ENCODE measurements around the gene FAF2.

DNA sequence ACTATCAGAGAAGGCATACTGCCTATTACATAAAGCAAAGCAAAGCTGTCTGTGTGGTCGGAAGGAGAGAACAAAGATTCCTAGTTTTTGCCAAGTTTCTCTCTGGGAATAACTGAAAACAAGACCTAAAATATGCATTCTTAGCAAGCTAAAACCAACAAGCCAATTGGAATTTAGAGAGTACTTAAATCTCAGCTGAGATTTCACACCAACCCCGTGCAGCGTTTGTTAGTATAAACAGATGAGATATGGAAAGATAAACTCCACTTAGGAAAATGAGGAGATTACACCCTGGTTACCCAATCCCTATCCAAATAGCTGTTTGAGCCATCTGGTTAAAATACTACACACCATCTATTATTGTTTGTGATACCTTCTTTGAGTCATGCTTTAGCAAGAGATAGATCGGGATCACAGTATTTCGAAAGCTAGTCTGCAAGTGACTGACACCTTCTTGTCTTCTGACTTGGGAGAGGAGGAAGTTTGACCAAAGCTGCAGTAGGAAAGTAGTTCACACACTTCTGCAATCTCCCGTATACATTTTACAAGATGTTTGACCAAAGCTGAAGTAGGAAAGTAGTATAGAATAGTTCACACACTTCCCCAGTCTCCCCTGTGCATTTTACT is 18.2 kb downstream of the FAF2 start:
- TF ChIP-seq EZH2 (IDR thresholded peaks at IDR 0.05; ENCODE audit: borderline replicate concordance, low read depth, low read length, poor library complexity, severe bottlenecking) = no peak
- TF ChIP-seq, protein P1, sequence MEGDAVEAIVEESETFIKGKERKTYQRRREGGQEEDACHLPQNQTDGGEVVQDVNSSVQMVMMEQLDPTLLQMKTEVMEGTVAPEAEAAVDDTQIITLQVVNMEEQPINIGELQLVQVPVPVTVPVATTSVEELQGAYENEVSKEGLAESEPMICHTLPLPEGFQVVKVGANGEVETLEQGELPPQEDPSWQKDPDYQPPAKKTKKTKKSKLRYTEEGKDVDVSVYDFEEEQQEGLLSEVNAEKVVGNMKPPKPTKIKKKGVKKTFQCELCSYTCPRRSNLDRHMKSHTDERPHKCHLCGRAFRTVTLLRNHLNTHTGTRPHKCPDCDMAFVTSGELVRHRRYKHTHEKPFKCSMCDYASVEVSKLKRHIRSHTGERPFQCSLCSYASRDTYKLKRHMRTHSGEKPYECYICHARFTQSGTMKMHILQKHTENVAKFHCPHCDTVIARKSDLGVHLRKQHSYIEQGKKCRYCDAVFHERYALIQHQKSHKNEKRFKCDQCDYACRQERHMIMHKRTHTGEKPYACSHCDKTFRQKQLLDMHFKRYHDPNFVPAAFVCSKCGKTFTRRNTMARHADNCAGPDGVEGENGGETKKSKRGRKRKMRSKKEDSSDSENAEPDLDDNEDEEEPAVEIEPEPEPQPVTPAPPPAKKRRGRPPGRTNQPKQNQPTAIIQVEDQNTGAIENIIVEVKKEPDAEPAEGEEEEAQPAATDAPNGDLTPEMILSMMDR (conservative IDR thresholded peaks at IDR 0.05; ENCODE audit: low read depth, low read length) = no peak

Data from A673 (cell line).